ENCODE measurements around the gene BBS2.

DNA sequence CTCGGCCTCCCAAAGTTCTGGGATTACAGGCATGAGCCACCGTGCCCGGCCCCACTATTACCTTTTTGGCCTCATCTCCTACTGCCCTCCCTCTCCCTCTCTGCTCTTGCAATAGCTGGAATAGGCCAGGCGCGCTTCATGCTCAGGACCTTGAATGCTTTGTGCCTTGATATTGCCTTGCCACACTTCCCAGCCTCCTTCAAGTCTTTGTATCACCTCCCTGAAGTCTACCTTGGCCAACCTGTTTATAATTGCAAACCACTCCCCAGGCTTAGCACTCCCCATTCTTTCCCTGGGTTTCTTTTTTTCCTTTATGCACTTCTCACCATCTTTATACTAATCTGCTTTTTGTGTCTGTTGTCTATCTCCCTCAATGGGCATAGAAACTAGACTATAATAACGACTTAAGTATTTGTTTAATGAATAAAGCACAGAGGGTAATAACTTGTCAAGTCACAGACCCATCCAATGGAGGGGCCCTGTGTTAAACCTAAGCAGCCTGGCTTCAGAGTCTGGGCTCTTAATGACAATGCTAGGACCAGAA lies 61.8 kb downstream of the BBS2 start:
- TF ChIP-seq ZNF8 (CRISPR knock-in tag; IDR thresholded peaks at IDR 0.05), result no peak
- no peak for TF ChIP-seq CSDC2 (CRISPR knock-in tag; IDR thresholded peaks at IDR 0.05)
- TF ChIP-seq, protein P1, sequence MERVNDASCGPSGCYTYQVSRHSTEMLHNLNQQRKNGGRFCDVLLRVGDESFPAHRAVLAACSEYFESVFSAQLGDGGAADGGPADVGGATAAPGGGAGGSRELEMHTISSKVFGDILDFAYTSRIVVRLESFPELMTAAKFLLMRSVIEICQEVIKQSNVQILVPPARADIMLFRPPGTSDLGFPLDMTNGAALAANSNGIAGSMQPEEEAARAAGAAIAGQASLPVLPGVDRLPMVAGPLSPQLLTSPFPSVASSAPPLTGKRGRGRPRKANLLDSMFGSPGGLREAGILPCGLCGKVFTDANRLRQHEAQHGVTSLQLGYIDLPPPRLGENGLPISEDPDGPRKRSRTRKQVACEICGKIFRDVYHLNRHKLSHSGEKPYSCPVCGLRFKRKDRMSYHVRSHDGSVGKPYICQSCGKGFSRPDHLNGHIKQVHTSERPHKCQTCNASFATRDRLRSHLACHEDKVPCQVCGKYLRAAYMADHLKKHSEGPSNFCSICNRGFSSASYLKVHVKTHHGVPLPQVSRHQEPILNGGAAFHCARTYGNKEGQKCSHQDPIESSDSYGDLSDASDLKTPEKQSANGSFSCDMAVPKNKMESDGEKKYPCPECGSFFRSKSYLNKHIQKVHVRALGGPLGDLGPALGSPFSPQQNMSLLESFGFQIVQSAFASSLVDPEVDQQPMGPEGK (CRISPR knock-in tag; IDR thresholded peaks at IDR 0.05; ENCODE audit: borderline replicate concordance), result no peak
- no peak for TF ChIP-seq TCF4 (CRISPR knock-in tag; IDR thresholded peaks at IDR 0.05; ENCODE audit: borderline replicate concordance)
- no peak for TF ChIP-seq TOX (CRISPR knock-in tag; IDR thresholded peaks at IDR 0.05; ENCODE audit: borderline replicate concordance)
- TF ChIP-seq, protein P2, sequence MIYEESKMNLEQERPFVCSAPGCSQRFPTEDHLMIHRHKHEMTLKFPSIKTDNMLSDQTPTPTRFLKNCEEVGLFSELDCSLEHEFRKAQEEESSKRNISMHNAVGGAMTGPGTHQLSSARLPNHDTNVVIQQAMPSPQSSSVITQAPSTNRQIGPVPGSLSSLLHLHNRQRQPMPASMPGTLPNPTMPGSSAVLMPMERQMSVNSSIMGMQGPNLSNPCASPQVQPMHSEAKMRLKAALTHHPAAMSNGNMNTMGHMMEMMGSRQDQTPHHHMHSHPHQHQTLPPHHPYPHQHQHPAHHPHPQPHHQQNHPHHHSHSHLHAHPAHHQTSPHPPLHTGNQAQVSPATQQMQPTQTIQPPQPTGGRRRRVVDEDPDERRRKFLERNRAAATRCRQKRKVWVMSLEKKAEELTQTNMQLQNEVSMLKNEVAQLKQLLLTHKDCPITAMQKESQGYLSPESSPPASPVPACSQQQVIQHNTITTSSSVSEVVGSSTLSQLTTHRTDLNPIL (CRISPR knock-in tag; IDR thresholded peaks at IDR 0.05; ENCODE audit: low read depth), result no peak
- TF ChIP-seq, protein P3, sequence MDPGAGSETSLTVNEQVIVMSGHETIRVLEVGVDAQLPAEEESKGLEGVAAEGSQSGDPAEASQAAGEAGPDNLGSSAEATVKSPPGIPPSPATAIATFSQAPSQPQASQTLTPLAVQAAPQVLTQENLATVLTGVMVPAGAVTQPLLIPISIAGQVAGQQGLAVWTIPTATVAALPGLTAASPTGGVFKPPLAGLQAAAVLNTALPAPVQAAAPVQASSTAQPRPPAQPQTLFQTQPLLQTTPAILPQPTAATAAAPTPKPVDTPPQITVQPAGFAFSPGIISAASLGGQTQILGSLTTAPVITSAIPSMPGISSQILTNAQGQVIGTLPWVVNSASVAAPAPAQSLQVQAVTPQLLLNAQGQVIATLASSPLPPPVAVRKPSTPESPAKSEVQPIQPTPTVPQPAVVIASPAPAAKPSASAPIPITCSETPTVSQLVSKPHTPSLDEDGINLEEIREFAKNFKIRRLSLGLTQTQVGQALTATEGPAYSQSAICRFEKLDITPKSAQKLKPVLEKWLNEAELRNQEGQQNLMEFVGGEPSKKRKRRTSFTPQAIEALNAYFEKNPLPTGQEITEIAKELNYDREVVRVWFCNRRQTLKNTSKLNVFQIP (CRISPR knock-in tag; IDR thresholded peaks at IDR 0.05; ENCODE audit: borderline replicate concordance, low read depth), result no peak
- TF ChIP-seq ISL1 (CRISPR knock-in tag; IDR thresholded peaks at IDR 0.05), result no peak
- TF ChIP-seq PPARA (CRISPR knock-in tag; IDR thresholded peaks at IDR 0.05; ENCODE audit: borderline replicate concordance), result no peak
- TF ChIP-seq ZNF70 (CRISPR knock-in tag; IDR thresholded peaks at IDR 0.05), result no peak
- TF ChIP-seq ARNTL (CRISPR knock-in tag; IDR thresholded peaks at IDR 0.05; ENCODE audit: borderline replicate concordance, low read depth), result no peak
